Fibroblast of lung (primary cell): ENCODE results near the gene AKTIP. TPM values are rescaled to one million over a fixed set of nuclear protein-coding genes. Genes with fewer than 3 reads are reported as not detected.

Experiments used
- DNase-seq, 2 donors: peaks; one replicate each; pipeline versions ENCODE4 v3.0.0 to v3.0.0-alpha.2; 2010; ENCODE audit warnings: low read depth in 2 of 2
- H2AFZ ChIP-seq: 2 replicates; pipeline ENCODE4 v1.5.1; 2012; ENCODE audit warnings: low read length, control low read depth, inconsistent platforms
- H3K27ac ChIP-seq: 2 replicates; pipeline ENCODE4 v1.5.1; 2011; ENCODE audit warnings: low read length, control low read depth; ENCODE audit not compliant: insufficient read depth
- H3K27me3 ChIP-seq: 2 replicates; pipeline ENCODE4 v1.5.1; 2011; ENCODE audit warnings: mild to moderate bottlenecking, low read length; ENCODE audit not compliant: control insufficient read depth, insufficient read depth
- H3K36me3 ChIP-seq: 2 replicates; pipeline ENCODE4 v1.5.1; 2011; ENCODE audit warnings: low read length; ENCODE audit not compliant: control insufficient read depth, insufficient read depth
- H3K4me1 ChIP-seq: 2 replicates; pipeline ENCODE4 v1.5.1; 2011; ENCODE audit warnings: low read length; ENCODE audit not compliant: control insufficient read depth, insufficient read depth; ENCODE audit errors: extremely low read depth
- H3K4me2 ChIP-seq: 2 replicates; pipeline ENCODE4 v1.5.1; 2011; ENCODE audit warnings: low read length, control low read depth; ENCODE audit not compliant: insufficient read depth; ENCODE audit errors: extremely low read depth
- H3K4me3 ChIP-seq, 4 experiments: fragments of 200-600 bp in 1 of 4; sonication (generic) in 1 of 4; replicated peaks in 1 of 4; 2 replicates each; pipeline ENCODE4 v1.5.1; 2011 to 2016; ENCODE audit warnings: low read length in 4 of 4, low read depth in 3 of 4, mild to moderate bottlenecking in 3 of 4, control low read depth in 2 of 4, inconsistent platforms in 1 of 4, mixed read lengths in 1 of 4; ENCODE audit not compliant: insufficient read depth in 1 of 4; ENCODE audit errors: control extremely low read depth in 1 of 4
- H3K79me2 ChIP-seq: 2 replicates; pipeline ENCODE4 v1.5.1; 2012; ENCODE audit warnings: mild to moderate bottlenecking, low read length, inconsistent platforms; ENCODE audit not compliant: control insufficient read depth, insufficient read depth
- H3K9ac ChIP-seq: 2 replicates; pipeline ENCODE4 v1.5.1; 2011; ENCODE audit warnings: mild to moderate bottlenecking, low read length, control low read depth; ENCODE audit not compliant: insufficient read depth
- H3K9me3 ChIP-seq: 2 replicates; pipeline ENCODE4 v1.5.1; 2012; ENCODE audit warnings: low read depth, low read length; ENCODE audit not compliant: control insufficient read depth, insufficient read depth
- H4K20me1 ChIP-seq: 2 replicates; pipeline ENCODE4 v1.5.1; 2011; ENCODE audit warnings: low read length; ENCODE audit not compliant: control insufficient read depth, insufficient read depth; ENCODE audit errors: extremely low read depth
- CTCF ChIP-seq, 2 donors: IDR thresholded peaks in 1 of 2; conservative IDR thresholded peaks in 1 of 2; 1 replicate in 1 of 2; 2 replicates in 1 of 2; pipeline ENCODE4 v1.5.1; 2011 to 2012; ENCODE audit warnings: low read length in 2 of 2, control low read depth in 1 of 2, inconsistent platforms in 1 of 2, low read depth in 1 of 2, mild to moderate bottlenecking in 1 of 2
- EZH2 ChIP-seq: IDR thresholded peaks from 2 replicates; pipeline ENCODE4 v1.5.1; 2012; ENCODE audit warnings: low read length, control low read depth, mild to moderate bottlenecking; ENCODE audit errors: missing control alignments
- polyA plus RNA-seq, 2 donors: library from polyadenylated mRNA; depleted of rRNA in 1 of 2; stranded (reverse) in 1 of 2; unstranded in 1 of 2; fragments of >200 nt; gene quantifications; 2 replicates each; pipeline ENCODE4 v1.2.1, GENCODE V29; 2011 to 2012; ENCODE audit warnings: missing spikeins in 1 of 2
- total RNA-seq: library from RNA; depleted of rRNA; stranded (reverse); fragments of >200 nt; gene quantifications from 2 replicates; pipeline ENCODE4 v1.2.1, GENCODE V29; 2014

AKTIP gene
- total and polyA plus RNA-seq, 2 donors (not counting 1 experiment from before 2014, with no cell fraction given) = 21.3 to 28.0 TPM

- Histone ChIP-seq H3K4me2 (no peak overlapping the region), H2AFZ (no peak overlapping the region), H3K4me1 (no peaks in the 10 kb centered on the region), H3K36me3 (peaks cover 4% of the 10 kb centered on the region), H3K9ac (no peak overlapping the region), H3K27me3 (no peaks in the 10 kb centered on the region), H4K20me1 (no peaks in the 10 kb centered on the region), H3K9me3 (no peaks in the 10 kb centered on the region), H3K27ac (no peak overlapping the region), H3K79me2 (no peaks in the 10 kb centered on the region), H3K4me3 (no peak overlapping the region)
- no peak for DNase-seq
- TF ChIP-seq EZH2 = no peak
- no peak for TF ChIP-seq CTCF (conservative IDR thresholded peaks at IDR 0.05 in 1 of 2, IDR thresholded peaks at IDR 0.05 in 1 of 2; ENCODE audit: low read depth in 1 of 2, low read length in 2 of 2)
Observed at GRCh38 chr16:53486230-53486629, 16.8 kb downstream of the AKTIP start.

GRCh38 chr16:53484542-53484941 lies 18.5 kb downstream of the AKTIP start:
- Histone ChIP-seq H3K36me3 (no peaks in the 10 kb centered on the region), H2AFZ (no peak overlapping the region), H3K4me2 (no peak overlapping the region), H3K9me3 (no peaks in the 10 kb centered on the region), H3K9ac (no peak overlapping the region), H3K79me2 (no peaks in the 10 kb centered on the region), H3K4me1 (no peaks in the 10 kb centered on the region), H3K27me3 (no peaks in the 10 kb centered on the region), H4K20me1 (no peaks in the 10 kb centered on the region), H3K4me3 (no peak overlapping the region), H3K27ac (no peak overlapping the region)
- TF ChIP-seq CTCF (conservative IDR thresholded peaks at IDR 0.05 in 1 of 2, IDR thresholded peaks at IDR 0.05 in 1 of 2; ENCODE audit: low read depth in 1 of 2, low read length in 2 of 2) (no peak), EZH2 (no peak)
- no peak for DNase-seq

GRCh38 chr16:53482123-53482522 lies 20.9 kb downstream of the AKTIP start:
- Histone ChIP-seq H3K9me3 (no peaks in the 10 kb centered on the region), H3K9ac (no peak overlapping the region), H3K79me2 (no peaks in the 10 kb centered on the region), H3K36me3 (no peaks in the 10 kb centered on the region), H2AFZ (no peak overlapping the region), H3K4me3 (no peak overlapping the region), H3K4me2 (no peak overlapping the region), H3K27me3 (no peaks in the 10 kb centered on the region), H4K20me1 (no peaks in the 10 kb centered on the region), H3K27ac (no peak overlapping the region), H3K4me1 (no peaks in the 10 kb centered on the region)
- DNase-seq = no peak
- TF ChIP-seq EZH2 (no peak), CTCF (conservative IDR thresholded peaks at IDR 0.05 in 1 of 2, IDR thresholded peaks at IDR 0.05 in 1 of 2; ENCODE audit: low read depth in 1 of 2, low read length in 2 of 2) (no peak)
